IMR-90 (cell line): ENCODE results near the gene ROBO1.

Experiments
- CTCF ChIP-seq: conservative IDR thresholded peaks from 2 replicates; pipeline ENCODE4 v1.5.1; 2012; ENCODE audit warnings: mild to moderate bottlenecking, low read depth, low read length, improper control_type of control experiment
- MAZ ChIP-seq: IDR thresholded peaks from 2 replicates; pipeline ENCODE4 v1.6.1; 2012; ENCODE audit warnings: low read depth, mild to moderate bottlenecking, low read length, improper control_type of control experiment, moderate library complexity, borderline replicate concordance
- POLR2A ChIP-seq: IDR thresholded peaks from 2 replicates; pipeline ENCODE4 v1.6.1; 2012; ENCODE audit warnings: mild to moderate bottlenecking, low read depth, low read length
- USF2 ChIP-seq: fragments of 150-350 bp; IDR thresholded peaks from 2 replicates; pipeline ENCODE4 v1.6.1; 2017; ENCODE audit warnings: mild to moderate bottlenecking, antibody characterized with exemption, low read length, low read depth

GRCh38 chr3:79568938-79569337 is 198.9 kb downstream of the ROBO1 start:
- TF ChIP-seq USF2 (no peak), MAZ (no peak), POLR2A (no peak), CTCF (no peak)
